Measurements from ENCODE around the gene ATP6V0C. TPM values are rescaled to one million over a fixed set of nuclear protein-coding genes. Genes with fewer than 3 reads are reported as not detected.

ATP6V0C gene
- total and polyA plus RNA-seq, 2 of the 8 experiments (the other 6 are each of a cell fraction or from before 2014, with no cell fraction given): 125 to 176 TPM

GRCh38 chr16:2470603-2471015, 43.1 kb upstream of the ATP6V0C start:
- CTCF ChIA-PET (ENCODE audit: partially characterized antibody): interaction anchor here (1.0 to 4.0 kb wide), 2 partner anchors 10 to 130 kb away, joined by 4 to 15 read pairs; partner anchors contain the start of genes ABCA3 and TEDC2
- POLR2A ChIA-PET (ENCODE audit: partially characterized antibody): interaction anchor here (0.9 to 2.8 kb wide), 6 partner anchors 11 to 62 kb away, joined by 3 to 8 read pairs (median 6); partner anchors contain the start of genes AMDHD2 and TEDC2

More at GRCh38 chr16:2470603-2471015, 43.1 kb upstream of the ATP6V0C start:
- Histone ChIP-seq H3K79me2 (ENCODE audit: control insufficient read depth in 1 of 2, insufficient read depth in 2 of 2, low read length in 2 of 2) (no peaks in the 10 kb centered on the region), H3K9ac (replicated peaks in 1 of 4; ENCODE audit: extremely low read depth in 1 of 4, low read depth in 3 of 4, low read length in 3 of 4) (no peak overlapping the region), H3K27ac (ENCODE audit: low read depth, low read length) (no peak overlapping the region), H4K91ac (replicated peaks; ENCODE audit: insufficient read length, low read length) (no peak overlapping the region), H3K36me3 (ENCODE audit: control insufficient read depth in 2 of 4, insufficient read depth in 4 of 4, low read length in 3 of 4) (no peaks in the 10 kb centered on the region), H4K5ac (ENCODE audit: insufficient read length, low read depth, low read length) (no peak overlapping the region), H3K56ac (replicated peaks; ENCODE audit: insufficient read length, low read depth, low read length) (no peak overlapping the region), H3K4ac (replicated peaks; ENCODE audit: insufficient read length, low read depth, low read length) (no peak overlapping the region), H3K18ac (ENCODE audit: extremely low read depth, low read length) (no peak overlapping the region; the same call in 1 of the 2 replicates), H3K9me3 (ENCODE audit: insufficient read depth in 2 of 2, low read depth in 1 of 2, low read length in 1 of 2) (no peaks in the 10 kb centered on the region), H3K4me1 (replicated peaks in 1 of 4; ENCODE audit: control insufficient read depth in 3 of 4, insufficient read depth in 4 of 4, low read length in 3 of 4) (peaks cover 0 to 41% (median 31%) of the 10 kb centered on the region in 4 experiments; a peak in 6 of 7 replicates), H4K8ac (ENCODE audit: extremely low read depth, insufficient read depth, low read length) (no peak overlapping the region), H2BK5ac (ENCODE audit: low read depth, low read length) (no peak overlapping the region), H3K23ac (ENCODE audit: insufficient read length) (no peak overlapping the region), H2BK15ac (ENCODE audit: low read length) (no peak overlapping the region), H2AK5ac (ENCODE audit: low read depth, low read length) (no peak overlapping the region), H2BK20ac (ENCODE audit: low read length) (no peak overlapping the region), H3K4me3 (ENCODE audit: extremely low read depth in 1 of 4, insufficient read depth in 2 of 4, low read depth in 3 of 4, low read length in 4 of 4) (peak overlapping the region in 1 of 4 experiments; percentile 56; a peak in 2 of 8 replicates), H2BK12ac (ENCODE audit: low read depth, low read length) (no peak overlapping the region; the same call in 1 of the 2 replicates), H3K4me2 (ENCODE audit: insufficient read depth in 1 of 2, low read depth in 2 of 2, low read length in 2 of 2) (peak overlapping the region; percentile 53 to 75), H2AFZ (ENCODE audit: low read length) (no peak overlapping the region), H4K20me1 (replicated peaks in 1 of 2; ENCODE audit: control insufficient read depth in 1 of 2, insufficient read depth in 2 of 2, low read length in 2 of 2) (peaks cover 2 to 10% of the 10 kb centered on the region in 2 experiments), H3K14ac (ENCODE audit: insufficient read length) (no peak overlapping the region), H2BK120ac (replicated peaks; ENCODE audit: low read depth, low read length) (no peak overlapping the region), H3K23me2 (ENCODE audit: low read depth, low read length) (peaks cover 27% of the 10 kb centered on the region; the same call in 1 of the 2 replicates), H3K79me1 (ENCODE audit: low read depth, low read length) (no peaks in the 10 kb centered on the region), H3K27me3 (replicated peaks in 1 of 4; ENCODE audit: control insufficient read depth in 3 of 4, extremely low read depth in 1 of 4, insufficient read depth in 3 of 4, low read length in 3 of 4) (peaks cover 24 to 61% (median 54%) of the 10 kb centered on the region in 4 experiments)
- DNase-seq (ENCODE audit: low read depth in 1 of 2, low spot score in 2 of 2) (no peak), FAIRE-seq (no peak)
- WGBS, 2 experiments (ENCODE audit: extremely low coverage in 1 of 2, insufficient coverage in 1 of 2, insufficient read length in 1 of 2, insufficient replicate concordance in 2 of 2, low coverage in 1 of 2, low lambda C conversion rate in 2 of 2, missing lambda C conversion rate in 1 of 2): 57% methylated on average over 9 of the region's 9 CpGs; no CpG with 5 or more reads in 1 of the 2 experiments
- TF ChIP-seq EGR1 (IDR thresholded peaks at IDR 0.05; ENCODE audit: borderline replicate concordance, low read depth, low read length): no peak
- TF ChIP-seq, protein P1, sequence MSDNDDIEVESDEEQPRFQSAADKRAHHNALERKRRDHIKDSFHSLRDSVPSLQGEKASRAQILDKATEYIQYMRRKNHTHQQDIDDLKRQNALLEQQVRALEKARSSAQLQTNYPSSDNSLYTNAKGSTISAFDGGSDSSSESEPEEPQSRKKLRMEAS (IDR thresholded peaks at IDR 0.05): peak; percentile 78
- no peak for TF ChIP-seq EZH2 (IDR thresholded peaks at IDR 0.05; ENCODE audit: low read depth, low read length, severe bottlenecking)
- peak; percentile 34; the same call in 1 of the 2 replicates for TF ChIP-seq E2F6 (IDR thresholded peaks at IDR 0.05)
- no peak for TF ChIP-seq RXRA (IDR thresholded peaks at IDR 0.05; ENCODE audit: insufficient read depth, low read depth, low read length)
- no peak for TF ChIP-seq NANOG (IDR thresholded peaks at IDR 0.05; ENCODE audit: insufficient read depth, low read depth, low read length, poor library complexity, severe bottlenecking)
- no peak for TF ChIP-seq RFX5 (IDR thresholded peaks at IDR 0.05; ENCODE audit: borderline replicate concordance, low read depth, low read length)
- no peak for TF ChIP-seq TCF12 (IDR thresholded peaks at IDR 0.05; ENCODE audit: low read depth, low read length)
- TF ChIP-seq SIX5 (IDR thresholded peaks at IDR 0.05; ENCODE audit: low read depth, low read length): no peak

Measured in H1 (cell line).